Upper lobe of left lung (tissue), 4 donors: ENCODE data around the gene SH3GL3.

Experiments used
- CTCF ChIP-seq, 6 experiments: fragments of 450-650 bp in 4 of 6; fragments of 200-600 bp in 2 of 6; sonication (generic) in 2 of 6; IDR thresholded peaks; one replicate each; pipeline ENCODE4 v1.5.1; 2016 to 2019; ENCODE audit warnings: antibody characterized with exemption in 6 of 6
- EP300 ChIP-seq, 4 donors: sonication (generic); formaldehyde crosslinking; IDR thresholded peaks; one replicate each; pipeline ENCODE4 v1.5.1; 2017; ENCODE audit warnings: antibody characterized with exemption in 4 of 4, control low read depth in 2 of 4
- POLR2A ChIP-seq, 4 donors: fragments of 450-650 bp; IDR thresholded peaks; one replicate each; pipeline ENCODE4 v1.5.1; 2016 to 2017; ENCODE audit warnings: antibody characterized with exemption in 4 of 4, mild to moderate bottlenecking in 2 of 4

DNA sequence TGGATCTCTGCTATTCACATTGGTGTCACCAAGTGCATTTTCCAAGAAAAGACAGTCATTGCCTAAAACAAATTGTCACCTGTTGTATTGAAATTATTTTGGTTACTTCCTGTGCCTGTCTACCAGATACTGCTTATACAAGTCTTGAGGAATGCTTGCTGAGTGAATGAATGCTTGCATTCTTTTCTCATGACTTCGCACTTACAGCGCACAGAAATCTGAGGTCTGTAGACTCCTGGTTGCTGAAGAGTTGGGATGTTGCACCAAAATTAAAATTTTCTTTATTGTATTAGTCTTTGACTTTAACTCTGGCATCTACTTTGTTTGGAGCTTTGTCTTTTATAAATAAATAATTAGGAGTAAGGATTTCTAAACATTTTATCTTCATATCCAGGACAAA is 28.4 kb downstream of the SH3GL3 start:
- no peak for TF ChIP-seq CTCF (IDR thresholded peaks at IDR 0.05)
- TF ChIP-seq EP300 (IDR thresholded peaks at IDR 0.05) = no peak
- TF ChIP-seq POLR2A (IDR thresholded peaks at IDR 0.05) = no peak
